ENCODE data around the gene CCR5AS. TPM values are rescaled to one million over a fixed set of nuclear protein-coding genes. Genes with fewer than 3 reads are reported as not detected.

The CCR5AS gene

GRCh38 chr3:46314517-46314916 is 92.3 kb downstream of the CCR5AS start:
- H3K36me3 Mint-ChIP-seq, result no peaks in the 10 kb centered on the region
- no peak overlapping the region for H3K27ac Mint-ChIP-seq
- no peaks in the 10 kb centered on the region for H3K27me3 Mint-ChIP-seq

More at GRCh38 chr3:46314517-46314916, 92.3 kb downstream of the CCR5AS start:
- no peak for DNase-seq
- Mint-ChIP-seq H3K9me3 (peaks cover 0 to 4% (median 0%) of the 10 kb centered on the region in 7 donors), H3K4me3 (no peak overlapping the region), H3K4me1 (peaks cover 32 to 35% (median 35%) of the 10 kb centered on the region in 3 donors)
- ATAC-seq (ENCODE audit: low read depth in 2 of 2), result no peak

Other genes starting within 250 kb of the CCR5AS start
- under 1 TPM; 0.09 to 0.93 (median 0.35) TPM for gene CCR1, start 198.8 kb downstream of the CCR5AS start, polyA plus RNA-seq (ENCODE audit: low read depth in 6 of 6)
- under 1 TPM in 2 of 6 donors, not detected in 4; 0.57 to 0.90 TPM for gene CCR3, start 164.6 kb downstream of the CCR5AS start, polyA plus RNA-seq (ENCODE audit: low read depth in 6 of 6)
- 1 to 10 TPM in 2 of 6 donors, under 1 TPM in 4; 0.27 to 1.4 (median 0.66) TPM for gene CCR2, start 53.0 kb downstream of the CCR5AS start, polyA plus RNA-seq (ENCODE audit: low read depth in 6 of 6)
- gene CCR5, start 36.1 kb downstream of the CCR5AS start, polyA plus RNA-seq (ENCODE audit: low read depth in 6 of 6), result under 1 TPM in 1 of 6 donors, not detected in 5; 0.17 TPM
- 1 to 10 TPM in 3 of 6 donors, under 1 TPM in 2, not detected in 1; 0.73 to 1.8 (median 1.2) TPM for gene CCRL2, start 193 bp upstream of the CCR5AS start, polyA plus RNA-seq (ENCODE audit: low read depth in 6 of 6)
- gene LTF, start 57.8 kb upstream of the CCR5AS start, polyA plus RNA-seq (ENCODE audit: low read depth in 6 of 6), result 1 to 10 TPM in 1 of 6 donors, not detected in 5; 2.5 TPM
- not detected for gene RTP3, start 90.9 kb upstream of the CCR5AS start, polyA plus RNA-seq (ENCODE audit: low read depth in 6 of 6)
- gene LRRC2, start 159.2 kb upstream of the CCR5AS start, polyA plus RNA-seq (ENCODE audit: low read depth in 6 of 6), result not detected
- not detected for gene FAM240A, start 205.5 kb upstream of the CCR5AS start, polyA plus RNA-seq (ENCODE audit: low read depth in 6 of 6)

Data from naive B cell (primary cell).